Activated CD8-positive, alpha-beta memory T cell treated with anti-CD3 and anti-CD28 coated beads for 48 hours (primary cell): ENCODE data around the gene ZNF444.
A peak's percentile ranks its signal among the peaks of the same experiment; 100 is the strongest.

Experiments
- DNase-seq, 3 experiments: peaks; one replicate each; pipeline ENCODE4 v3.0.0-alpha.2; 2020; ENCODE audit warnings: low read depth in 2 of 3, low spot score in 2 of 3

ZNF444 gene

DNA sequence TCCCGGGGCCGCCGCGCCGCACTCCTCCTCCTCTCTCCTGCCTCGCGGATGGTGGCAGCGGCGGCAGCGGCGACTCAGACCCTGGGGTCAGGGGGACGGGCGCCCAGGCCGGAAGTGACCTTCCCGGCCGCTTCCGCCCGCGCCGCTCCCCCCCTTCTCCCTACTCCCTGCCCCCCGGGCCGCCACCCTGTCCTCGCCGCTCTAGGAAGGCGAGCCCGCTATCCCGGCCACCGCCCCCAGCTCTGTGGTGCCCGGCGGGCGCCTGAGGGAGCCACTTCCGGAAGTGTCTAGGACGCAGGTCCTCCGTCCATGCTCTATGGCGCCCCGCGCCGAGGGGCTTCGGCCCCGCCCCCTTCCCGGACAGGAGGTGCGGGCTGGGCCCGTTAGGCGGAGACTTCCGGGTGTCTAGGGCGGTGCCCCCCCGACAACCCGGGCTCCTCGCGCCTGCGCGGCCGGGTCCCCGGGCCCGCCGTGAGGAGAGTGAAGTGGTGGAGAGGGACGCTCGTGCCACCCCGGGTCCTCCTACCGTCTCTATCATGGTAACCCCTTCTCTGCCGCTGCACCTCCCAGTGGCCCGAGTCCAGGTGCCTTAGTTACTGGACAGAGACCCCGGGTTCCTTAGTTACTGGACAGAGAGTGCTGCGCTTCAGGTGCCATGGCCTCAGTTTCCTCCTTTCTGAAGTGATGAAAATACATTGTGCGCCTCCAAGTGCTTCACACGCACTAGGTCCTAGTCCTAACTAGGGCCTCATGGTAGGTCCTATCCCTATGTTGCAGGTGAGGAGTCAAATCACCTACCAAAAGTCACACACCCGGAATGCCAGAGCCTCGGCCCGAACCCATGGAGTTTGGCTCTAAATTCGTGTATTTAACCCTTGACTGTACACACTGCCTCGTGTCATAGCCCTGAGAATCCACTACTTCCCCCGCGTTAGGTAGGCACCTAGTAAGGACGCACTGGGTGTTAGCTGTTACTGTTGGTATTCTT, 19.6 kb upstream of the ZNF444 start, which contains the start of gene ZNF787:
ZNF787 (minus strand) TSS at position 116 of the 988 bp plus-strand sequence. CDS start 18,078 bp downstream, outside the sequence.
- DNase-seq, result peak; percentile 84 to 98 (median 91)

DNA sequence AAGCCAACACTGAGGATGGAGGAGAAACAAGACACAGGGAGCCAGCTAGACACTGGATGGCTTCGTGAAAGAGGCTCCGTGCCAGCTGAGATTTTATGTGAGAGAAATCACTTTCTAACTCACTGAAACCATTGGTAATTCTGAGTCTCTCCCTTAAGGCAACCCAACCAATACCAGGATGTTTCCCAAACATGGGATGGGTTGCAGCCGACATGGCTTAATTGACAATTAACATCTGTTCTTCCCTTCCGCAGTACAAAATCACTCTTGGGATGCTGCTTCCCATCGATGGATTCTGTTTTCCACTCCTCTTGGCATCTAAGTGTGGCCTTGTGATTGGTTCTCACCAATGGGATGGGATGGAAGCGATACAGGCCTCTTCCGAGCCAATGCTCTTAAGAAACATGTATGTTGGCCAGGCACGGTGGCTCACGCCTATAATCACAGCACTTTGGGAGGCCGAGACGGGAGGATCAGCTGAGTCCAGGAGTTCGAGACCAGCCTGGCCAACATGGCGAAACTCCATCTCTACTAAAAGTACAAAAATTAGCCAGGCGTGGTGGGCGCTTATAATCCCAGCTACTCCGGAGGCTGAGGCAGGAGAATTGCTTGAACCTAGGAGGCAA, 17.7 kb upstream of the ZNF444 start:
- DNase-seq, result no peak

DNA sequence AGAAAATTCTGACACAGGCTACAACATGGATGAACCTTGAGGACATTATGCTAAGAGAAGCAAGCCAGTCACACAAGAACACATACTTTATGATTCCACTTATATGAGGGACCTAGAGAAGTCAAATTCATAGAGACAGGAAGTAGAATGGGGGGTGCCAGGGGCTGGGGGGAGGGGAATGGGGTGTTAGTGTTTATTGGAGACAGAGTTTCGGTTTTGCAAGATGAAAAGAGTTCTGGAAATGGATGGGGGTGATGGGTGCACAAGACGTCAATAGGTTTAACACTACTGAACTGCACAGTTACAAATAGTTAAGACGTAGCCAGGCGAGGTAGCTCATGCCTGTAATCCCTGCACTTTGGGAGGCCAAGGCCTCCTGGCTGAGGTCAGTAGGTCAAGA, 16.5 kb upstream of the ZNF444 start:
- no peak for DNase-seq

DNA sequence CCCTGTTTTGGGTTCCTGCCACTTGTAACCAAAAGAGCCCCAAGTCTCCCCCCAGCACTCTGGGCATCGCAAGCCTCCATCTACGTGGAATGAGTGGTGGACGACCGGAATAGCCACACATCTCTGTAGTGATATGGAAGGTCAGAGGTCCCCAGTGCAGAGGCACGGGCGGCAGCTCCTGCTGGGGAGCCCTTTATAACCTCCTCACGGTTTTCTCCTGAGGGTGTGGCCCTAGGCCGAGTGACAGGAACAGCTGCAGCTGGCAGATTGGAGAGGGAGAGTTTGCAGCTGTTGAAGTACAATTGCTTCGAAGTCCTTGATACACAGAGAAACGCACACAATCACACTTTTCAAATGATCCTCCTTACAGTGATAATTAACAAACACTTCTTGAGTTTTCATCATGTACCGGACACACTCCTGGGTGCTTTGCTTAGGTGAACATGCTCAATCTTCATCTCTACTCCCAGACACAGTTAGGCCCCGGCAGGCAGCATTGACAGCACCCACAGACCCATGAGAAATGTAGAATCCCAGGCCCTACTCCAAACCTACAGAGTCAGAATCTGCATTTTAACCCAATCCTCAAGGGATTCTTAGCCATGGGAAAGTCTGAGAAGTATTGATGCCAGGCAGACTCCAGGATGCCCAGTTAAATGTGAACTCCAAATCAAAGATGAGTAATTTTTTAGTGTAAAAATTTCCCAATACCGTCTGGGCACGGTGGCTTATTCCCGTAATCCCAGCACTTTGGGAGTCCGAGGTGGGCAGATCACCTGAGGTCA, 15.1 kb upstream of the ZNF444 start:
- DNase-seq, result no peak

DNA sequence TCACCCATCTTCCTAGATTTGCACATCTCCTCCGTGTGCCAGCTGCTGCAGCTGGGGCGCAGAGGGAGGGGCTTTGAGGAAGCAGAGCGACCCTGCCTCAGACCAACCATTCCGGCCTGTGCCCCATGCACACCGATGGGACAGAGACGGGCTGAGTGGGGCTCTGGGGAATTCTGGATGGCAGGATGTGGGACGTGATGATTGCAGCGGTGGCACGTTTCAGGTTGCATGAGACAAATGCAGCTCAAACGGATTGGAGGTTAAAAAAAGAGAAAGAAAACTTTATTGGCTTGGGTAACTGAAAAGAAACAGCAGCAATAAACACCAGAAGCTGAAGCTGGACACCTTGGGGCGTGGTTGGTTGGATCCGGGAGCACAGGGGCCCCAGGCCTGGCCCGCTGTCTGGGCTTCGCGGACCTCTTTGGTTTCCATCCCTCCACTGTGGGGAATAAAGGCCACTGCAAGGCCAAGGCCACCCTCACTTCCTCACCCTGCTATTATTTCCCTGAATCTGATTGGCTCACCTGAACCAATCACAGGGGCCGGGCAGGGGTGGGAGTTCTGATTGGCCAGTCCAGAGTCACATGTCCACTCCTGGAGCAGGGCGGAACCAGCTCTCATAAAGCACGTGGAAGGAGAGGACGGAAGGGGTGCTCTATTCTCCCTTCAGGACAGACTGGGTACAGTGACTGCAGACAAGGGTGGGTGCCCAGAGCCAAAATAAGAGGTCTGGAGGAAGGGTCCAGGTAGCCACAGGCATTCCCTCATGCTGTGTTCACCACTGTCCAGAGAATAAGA, 13.9 kb upstream of the ZNF444 start:
- no peak for DNase-seq

DNA sequence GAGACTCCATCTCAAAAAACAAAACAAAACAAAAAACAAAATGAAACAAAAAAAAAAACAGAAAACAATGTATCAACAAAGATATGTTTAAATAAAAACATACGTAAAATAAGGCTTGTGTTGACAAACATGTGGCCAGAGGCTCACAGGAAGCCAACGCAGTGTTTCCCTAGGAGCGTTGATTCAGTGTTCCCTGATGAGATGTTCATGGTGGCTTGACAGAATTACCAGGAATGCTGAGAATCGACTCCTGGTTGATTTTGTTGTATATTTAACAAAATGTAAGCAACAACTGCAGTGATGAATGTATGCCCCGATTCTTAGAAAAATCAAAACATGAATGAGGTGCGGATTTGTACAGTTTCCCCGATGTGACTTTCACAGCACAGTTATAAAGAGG, 11.1 kb upstream of the ZNF444 start:
- DNase-seq, result no peak

DNA sequence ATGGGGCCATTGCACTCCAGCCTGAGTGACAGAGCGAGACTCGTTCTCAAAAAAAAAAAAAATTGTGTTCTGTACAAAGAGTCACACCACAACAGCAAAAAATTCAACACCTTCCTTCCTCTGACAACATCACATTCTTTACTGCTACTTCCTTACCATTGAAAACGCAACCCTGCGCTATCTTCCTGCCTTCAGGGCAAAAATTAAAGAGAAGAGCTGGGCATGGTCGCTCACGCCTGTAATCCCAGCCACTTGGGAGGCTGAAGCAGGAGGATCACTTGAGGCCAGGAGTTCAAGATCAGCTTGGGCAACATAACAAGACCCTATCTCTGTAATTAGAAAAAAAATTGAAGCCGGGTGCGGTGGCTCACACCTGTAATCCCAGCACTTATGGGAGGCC, 9.4 kb upstream of the ZNF444 start:
- DNase-seq, result no peak

DNA sequence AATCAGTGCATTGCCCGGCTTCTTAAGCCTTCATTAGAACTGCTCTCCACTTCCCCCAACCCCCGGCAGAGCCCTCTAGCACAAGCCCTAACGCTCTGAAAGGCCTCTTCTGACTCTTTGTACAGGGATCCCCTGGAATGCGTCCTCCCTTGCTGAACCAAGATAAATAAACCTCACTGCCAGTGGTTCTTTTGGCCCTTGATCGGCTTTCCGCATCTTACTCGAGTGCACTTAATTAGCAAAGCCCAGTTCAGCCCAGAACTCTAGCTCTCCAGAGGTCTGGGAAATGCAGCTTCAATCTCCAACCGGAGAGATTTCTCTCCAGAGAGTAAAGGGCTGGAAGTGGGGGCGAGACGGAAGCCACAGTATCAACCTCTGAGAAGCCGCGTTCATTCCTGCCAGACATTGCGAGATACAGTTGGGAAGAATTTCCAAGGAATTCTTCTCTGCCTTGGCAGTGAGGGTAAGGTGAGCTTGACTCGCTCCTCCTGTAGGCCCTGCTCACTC, 8.7 kb upstream of the ZNF444 start:
- DNase-seq, result no peak

DNA sequence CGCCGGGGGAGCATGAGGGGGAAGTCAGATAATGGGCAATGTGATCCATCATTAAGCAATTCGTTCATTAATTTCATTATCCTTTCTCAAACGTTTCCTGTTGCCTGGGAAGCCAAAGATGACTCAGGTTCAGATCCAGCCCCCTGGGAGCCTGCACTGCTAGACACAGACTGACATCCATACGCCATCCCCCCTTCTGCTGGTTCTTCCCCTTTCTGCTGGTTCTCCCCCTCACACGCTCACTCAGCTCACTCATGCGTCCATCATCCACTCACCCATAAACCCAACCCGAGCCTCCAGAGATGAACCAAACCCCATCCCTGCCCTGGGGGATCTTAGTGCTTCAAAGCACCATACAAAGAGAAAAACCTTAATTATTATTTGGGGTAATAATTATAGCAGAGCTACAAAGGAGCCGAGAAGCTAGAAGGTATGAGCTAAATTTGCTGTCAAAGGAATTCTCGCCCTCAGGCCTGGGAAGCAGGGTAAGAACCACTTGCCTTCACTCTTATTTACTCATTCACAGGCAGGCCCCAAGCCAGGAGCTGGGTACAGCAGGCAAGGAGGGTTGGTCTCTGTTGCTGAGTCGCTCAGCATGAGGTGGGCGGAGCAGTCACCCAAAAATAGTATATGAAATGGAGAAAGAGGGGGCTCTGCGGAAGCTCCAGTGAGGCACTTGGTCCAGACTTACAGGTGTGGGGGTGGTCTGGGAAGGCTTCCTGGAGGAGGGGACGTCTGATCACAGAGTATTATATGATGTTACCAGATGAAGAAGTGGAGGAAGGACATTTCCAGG, 7.0 kb upstream of the ZNF444 start:
- no peak for DNase-seq

DNA sequence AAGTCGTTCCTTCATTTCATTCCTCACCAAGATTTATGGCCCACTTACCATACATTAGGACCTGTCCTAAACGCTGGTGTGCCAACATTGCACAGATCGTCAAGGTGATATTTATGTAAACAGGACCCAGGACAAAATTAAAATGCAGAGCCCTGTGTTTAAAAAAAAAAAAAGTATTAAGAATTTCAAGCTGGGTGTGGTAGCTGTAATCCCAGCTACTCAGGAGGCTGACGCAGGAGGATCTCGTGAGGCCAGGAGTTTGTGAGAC, 6.5 kb upstream of the ZNF444 start:
- no peak for DNase-seq

DNA sequence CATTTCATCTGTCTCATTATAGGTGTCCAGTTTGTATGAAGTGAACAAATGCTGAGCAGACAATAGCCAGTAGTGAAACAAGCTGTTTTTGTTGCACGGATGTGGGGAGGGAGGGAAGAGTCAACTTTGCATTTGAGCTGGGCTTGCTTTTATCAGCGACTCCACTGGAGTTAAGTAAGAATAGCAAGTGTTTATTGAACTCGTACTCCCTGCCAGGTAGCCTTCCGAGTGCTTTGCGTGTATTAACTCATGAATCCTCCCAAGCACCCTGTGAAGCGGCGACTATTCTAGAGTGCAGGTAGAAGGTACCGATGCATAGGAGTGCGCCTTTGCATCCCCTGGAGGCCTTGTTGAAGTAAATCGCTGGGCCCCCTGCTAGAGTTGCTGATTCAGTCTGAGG, 4.7 kb upstream of the ZNF444 start:
- no peak for DNase-seq

DNA sequence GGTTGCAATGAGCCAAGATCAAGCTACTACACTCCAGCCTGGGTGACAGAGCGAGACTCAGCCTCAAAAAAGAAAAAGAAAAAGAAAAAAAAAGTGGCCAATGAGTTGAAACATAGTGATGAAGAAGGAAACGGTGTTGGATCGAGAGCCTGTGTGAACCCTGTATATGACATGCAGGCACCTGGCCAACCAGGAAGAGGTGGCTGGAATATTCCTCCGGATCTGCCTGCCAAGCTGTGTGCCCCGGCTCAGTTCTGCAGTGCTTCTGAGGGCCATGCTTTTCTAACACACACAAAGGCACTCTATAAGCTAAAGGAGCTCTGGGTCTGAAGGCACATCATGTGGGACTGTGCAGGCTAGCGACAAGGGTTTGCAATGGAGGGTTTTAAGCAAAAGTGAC, 3.7 kb upstream of the ZNF444 start:
- no peak for DNase-seq

DNA sequence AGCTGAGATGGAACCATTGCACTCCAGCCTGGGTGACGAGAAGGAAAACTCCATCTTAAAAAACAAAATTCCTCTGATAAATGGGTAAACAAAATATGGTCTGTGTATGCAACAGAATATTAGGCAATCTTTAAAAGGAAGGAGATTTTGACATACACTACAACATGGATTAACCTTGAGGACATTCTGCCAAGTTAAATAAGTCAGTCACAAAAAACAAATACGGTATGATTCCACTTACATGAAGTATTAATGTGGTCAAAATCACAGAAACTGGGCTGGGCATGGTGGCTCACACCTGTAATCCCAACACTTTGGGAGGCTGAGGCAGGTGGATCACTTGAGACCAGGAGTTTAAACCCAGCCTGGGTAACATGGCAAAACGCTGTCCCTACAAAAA, 3.0 kb upstream of the ZNF444 start:
- DNase-seq, result no peak

DNA sequence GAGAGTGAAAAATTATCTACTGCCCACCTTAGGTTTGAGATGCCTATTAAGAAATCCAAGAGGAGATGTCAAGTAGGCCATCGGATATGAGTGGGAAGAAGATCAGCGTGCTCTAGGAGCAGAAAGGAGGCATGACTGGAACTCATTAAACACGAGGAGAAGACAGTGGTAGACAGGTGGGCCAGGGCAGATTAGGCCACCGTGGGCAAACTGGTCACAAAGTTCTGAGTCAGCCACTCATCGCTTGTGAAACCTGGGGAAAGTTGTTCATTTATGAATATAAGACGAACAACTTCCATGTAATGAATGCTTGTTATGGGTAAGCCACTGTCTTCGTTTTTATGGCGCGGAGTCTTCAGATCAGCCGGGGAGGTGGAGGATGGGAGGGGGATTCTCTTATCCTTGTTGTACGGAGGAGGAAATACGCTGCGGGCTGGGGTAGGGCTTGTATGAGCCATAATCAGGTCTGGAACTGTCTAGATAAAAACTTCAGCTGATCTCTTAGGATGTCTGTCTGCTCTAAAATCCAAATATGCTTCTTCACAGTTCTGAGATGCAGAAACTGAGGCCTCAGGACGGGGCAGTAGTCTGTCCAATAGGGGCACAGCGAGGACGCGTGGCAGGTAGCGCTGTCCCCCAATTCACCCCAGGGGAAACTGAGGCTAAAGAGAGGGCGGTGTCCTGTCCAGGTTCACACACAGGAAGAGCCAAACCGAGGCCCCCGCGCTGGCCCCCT, 1.1 kb upstream of the ZNF444 start:
- DNase-seq, result no peak

DNA sequence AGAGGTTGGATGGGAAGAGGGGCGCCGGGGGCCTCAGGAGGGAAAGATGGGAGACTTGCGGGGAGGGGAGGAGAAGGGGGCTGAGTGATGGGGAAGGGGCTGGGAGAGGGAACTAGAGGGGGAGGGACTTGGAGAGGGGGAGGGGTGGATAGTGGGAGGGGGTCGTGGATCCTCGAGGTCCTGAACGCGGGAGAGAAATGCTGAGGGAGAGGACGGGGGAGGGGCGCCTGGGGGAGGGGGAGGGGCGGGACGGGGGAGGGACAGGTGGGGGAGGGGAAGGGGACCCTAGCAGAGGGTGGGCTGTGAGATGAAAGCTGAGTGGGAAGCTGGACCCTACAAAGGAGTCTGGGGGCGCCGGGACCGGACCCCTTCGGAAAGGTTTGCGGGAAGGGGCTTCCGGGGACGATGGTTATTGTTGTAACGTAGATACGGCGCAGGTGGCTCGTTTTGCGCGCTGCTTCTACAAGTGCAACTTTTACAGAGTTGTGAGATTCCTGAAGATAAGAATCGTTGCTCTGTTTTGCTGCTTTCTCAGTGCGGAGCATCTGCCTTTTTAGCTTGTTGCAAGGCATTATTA, 418 bp downstream of the ZNF444 start:
- DNase-seq, result no peak

DNA sequence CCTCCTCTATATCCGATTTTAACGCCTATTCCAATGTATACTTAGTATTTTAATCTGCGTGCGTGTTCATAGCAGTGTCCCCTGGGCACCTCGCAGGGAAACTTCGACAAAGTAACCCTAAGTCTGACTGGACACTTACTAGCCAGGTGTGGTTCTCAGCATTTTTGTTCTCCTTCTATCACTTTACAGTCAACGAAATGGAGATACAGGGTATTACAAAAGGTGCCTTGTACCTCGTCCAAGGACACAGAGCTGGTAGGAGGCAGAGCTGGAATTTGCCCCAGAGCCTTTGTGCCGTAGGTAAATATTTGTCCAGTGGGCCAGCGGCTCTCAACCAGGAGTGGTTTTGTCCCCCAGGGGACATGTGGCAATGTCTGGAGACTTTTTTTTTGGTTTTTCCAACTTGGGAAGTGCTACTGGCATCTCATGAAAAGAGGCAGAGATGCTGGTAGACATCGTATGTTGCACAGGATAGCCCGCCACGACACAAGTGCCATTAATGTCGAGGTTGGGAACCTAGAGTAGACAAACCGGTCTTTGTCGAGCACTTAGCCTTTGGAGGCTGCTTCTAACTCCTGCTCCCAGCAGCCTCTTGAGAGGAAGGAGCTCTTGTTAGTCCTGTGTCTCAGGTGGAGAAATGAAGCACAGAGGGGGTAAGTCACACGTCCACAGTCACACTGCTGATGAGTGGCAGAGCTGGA, 1.1 kb downstream of the ZNF444 start:
- no peak for DNase-seq

DNA sequence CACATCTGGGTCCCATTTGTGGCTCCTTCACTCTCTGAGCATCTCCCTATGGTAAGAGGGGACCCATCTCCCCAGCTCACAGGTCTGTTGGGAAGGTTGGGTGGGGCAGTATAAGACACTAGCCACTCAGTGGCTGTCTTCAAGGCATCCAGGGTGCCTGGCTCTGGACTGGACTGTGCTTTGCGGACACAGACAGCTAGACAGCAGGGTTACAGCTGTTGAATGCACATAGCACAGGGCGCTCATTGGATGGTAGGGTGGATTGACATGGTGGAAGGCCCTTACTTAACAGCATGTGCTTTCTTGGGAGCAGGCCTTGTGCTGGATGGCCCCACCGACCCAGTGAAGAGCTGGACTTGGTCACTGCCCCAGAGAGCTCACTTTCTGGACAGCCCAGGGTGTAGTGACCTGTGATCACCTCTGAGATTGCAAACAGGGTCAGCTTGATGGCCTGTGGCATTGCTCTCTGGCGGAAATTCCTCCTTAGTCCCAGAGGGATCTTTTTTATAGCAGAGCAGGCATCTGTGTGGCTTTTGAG, 1.9 kb downstream of the ZNF444 start:
- DNase-seq, result no peak

DNA sequence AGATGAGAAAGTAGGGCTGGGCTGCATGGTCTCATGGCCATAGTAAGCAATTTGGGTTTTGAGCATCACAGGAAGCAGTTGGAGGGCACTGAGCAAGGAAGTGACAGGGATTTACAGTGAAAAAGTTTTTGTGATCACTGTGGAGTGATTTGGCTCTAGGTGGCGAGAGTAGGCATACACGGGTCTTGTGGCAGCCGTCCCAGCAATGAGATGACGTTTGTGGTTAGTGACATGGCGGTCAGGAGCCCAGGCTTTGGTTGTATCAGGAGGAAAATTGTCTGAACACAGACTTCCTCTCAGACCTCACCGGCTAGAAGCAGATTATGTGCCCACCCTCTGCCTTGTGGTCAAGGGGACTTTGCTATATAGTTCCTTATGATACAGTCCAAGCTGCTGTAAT, 3.3 kb downstream of the ZNF444 start:
- DNase-seq, result no peak
